PC-9 (cell line): ENCODE results near the gene LAMB1.

ENCODE experiments used
- CTCF ChIP-seq: fragments of 200-600 bp; sonication (generic); conservative IDR thresholded peaks from 2 replicates; pipeline ENCODE4 v1.6.1; 2017; ENCODE audit warnings: mixed run types, antibody characterized with exemption, mild to moderate bottlenecking, moderate library complexity
- EZH2 ChIP-seq: fragments of 200-600 bp; sonication (generic); IDR thresholded peaks from 2 replicates; pipeline ENCODE4 v1.8.0; 2017; ENCODE audit warnings: antibody characterized with exemption, low read depth

GRCh38 chr7:108004220-108005142 is 1.5 kb upstream of the LAMB1 start:
- TF ChIP-seq CTCF: no peak
- TF ChIP-seq EZH2: no peak
